ENCODE data around the gene DPYD.

Gene DPYD

DNA sequence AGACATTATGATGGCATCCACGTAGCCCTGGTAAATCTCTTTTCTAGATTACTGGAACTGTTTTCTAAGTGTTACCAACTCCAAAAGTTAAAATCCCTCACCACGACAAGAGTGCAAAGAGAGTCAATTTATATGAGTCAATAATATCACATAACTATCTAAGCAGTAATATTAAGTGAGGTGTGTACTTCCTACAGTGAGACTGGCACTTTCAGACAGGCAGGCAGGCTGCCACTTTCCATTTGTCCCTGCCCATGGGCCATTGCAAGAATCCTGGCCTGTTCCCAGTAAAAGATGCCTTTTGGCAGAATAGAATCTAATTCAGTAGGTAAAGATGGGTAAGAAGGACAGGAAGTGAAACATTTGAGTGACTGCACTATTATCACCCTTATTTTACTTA is 843.6 kb downstream of the DPYD start:
- H3K9me3 ChIP-seq (ENCODE audit: control insufficient read depth, insufficient read depth, low read length), result no peaks in the 10 kb centered on the region
- no peaks in the 10 kb centered on the region for H3K4me1 ChIP-seq (ENCODE audit: control insufficient read depth, insufficient read depth, low read length)
- H3K4me3 ChIP-seq (ENCODE audit: low read length), result no peak overlapping the region
- H3K27ac ChIP-seq (ENCODE audit: low read length), result no peak overlapping the region
- no peak for DNase-seq (ENCODE audit: low read depth, low spot score)
- H3K36me3 ChIP-seq (ENCODE audit: control insufficient read depth, insufficient read depth, low read length), result no peaks in the 10 kb centered on the region
- WGBS (ENCODE audit: insufficient coverage, insufficient read length), result no CpG with 5 or more reads among the region's 2 CpGs
- H3K27me3 ChIP-seq (ENCODE audit: control insufficient read depth, insufficient read depth, low read length), result 0 out of 2 replicates have a peak, but pooled peaks cover 2% of the 10 kb centered on the region

DNA sequence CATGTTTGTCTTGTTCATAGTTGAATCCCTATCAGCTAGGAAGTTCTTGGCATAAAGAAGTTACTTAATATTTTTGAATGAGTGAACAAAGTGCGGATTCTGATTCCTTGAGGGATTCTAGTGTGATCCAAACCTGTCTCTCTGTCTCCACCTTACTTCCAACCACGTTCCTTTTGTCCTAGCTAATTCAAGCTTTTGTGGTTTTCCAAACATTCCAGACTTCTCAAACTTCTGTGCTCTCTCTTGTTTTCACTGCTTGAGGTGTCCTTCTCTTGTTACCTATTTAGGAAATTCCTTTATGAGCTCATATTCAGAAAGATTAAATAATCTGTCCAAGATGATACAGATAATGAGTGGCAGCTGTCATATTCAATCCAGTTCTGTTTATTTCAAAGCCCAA is 846.1 kb downstream of the DPYD start:
- no peak for DNase-seq (ENCODE audit: low read depth, low spot score)
- Histone ChIP-seq H3K36me3 (ENCODE audit: control insufficient read depth, insufficient read depth, low read length) (no peaks in the 10 kb centered on the region), H3K9me3 (ENCODE audit: control insufficient read depth, insufficient read depth, low read length) (no peaks in the 10 kb centered on the region), H3K27me3 (ENCODE audit: control insufficient read depth, insufficient read depth, low read length) (0 out of 2 replicates have a peak, but pooled peaks cover 2% of the 10 kb centered on the region), H3K4me1 (ENCODE audit: control insufficient read depth, insufficient read depth, low read length) (no peaks in the 10 kb centered on the region), H3K4me3 (ENCODE audit: low read length) (no peak overlapping the region), H3K27ac (ENCODE audit: low read length) (no peak overlapping the region)
- WGBS (ENCODE audit: insufficient coverage, insufficient read length), result no CpG with 5 or more reads among the region's 2 CpGs

DNA sequence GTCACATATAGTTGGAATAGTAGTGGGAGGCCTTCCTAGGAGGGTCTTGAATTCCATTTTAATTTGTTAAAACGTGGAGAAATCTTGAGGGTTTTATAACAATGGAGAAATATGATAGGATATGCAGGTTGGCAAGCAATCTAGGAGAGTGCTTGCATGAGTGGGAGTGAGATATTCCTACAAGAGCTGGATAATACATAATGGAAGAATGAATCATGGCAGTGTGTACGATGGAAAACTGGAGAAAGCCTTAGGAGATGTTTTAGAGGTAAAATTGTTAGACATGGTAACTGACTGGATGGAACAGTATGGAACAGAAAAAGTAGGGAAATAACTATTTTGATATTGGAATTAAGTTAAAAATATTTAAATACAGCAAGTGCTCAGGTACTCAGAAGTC is 846.9 kb downstream of the DPYD start:
- WGBS (ENCODE audit: insufficient coverage, insufficient read length), result no CpG with 5 or more reads among the region's 2 CpGs
- H3K27ac ChIP-seq (ENCODE audit: low read length), result no peak overlapping the region

DNA sequence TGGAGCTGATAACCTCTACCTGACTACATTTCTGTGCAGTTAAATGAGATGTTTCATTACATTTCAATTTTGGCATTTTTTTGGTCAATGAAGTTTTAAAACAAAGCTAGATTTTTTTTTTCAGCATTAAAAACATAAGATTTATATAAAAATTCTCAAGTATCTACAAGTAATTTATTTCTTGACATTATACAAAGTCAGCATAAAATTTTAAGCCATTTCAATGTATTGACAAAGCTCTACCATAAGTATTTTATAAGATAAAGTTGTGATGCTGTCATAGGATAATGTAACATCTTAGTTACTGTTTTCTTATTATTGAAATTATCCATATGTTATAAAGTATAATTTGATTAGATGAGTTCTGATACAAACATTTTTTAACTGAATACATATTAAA is 847.7 kb downstream of the DPYD start:
- Histone ChIP-seq H3K4me3 (ENCODE audit: low read length) (no peak overlapping the region), H3K36me3 (ENCODE audit: control insufficient read depth, insufficient read depth, low read length) (no peaks in the 10 kb centered on the region), H3K27ac (ENCODE audit: low read length) (no peak overlapping the region), H3K4me1 (ENCODE audit: control insufficient read depth, insufficient read depth, low read length) (no peaks in the 10 kb centered on the region), H3K9me3 (ENCODE audit: control insufficient read depth, insufficient read depth, low read length) (no peaks in the 10 kb centered on the region), H3K27me3 (ENCODE audit: control insufficient read depth, insufficient read depth, low read length) (0 out of 2 replicates have a peak, but pooled peaks cover 2% of the 10 kb centered on the region)
- DNase-seq (ENCODE audit: low read depth, low spot score), result no peak

More for the DNA sequence above, 846.9 kb downstream of the DPYD start:
- Histone ChIP-seq H3K27me3 (ENCODE audit: control insufficient read depth, insufficient read depth, low read length) (0 out of 2 replicates have a peak, but pooled peaks cover 2% of the 10 kb centered on the region), H3K4me3 (ENCODE audit: low read length) (no peak overlapping the region), H3K9me3 (ENCODE audit: control insufficient read depth, insufficient read depth, low read length) (no peaks in the 10 kb centered on the region), H3K36me3 (ENCODE audit: control insufficient read depth, insufficient read depth, low read length) (no peaks in the 10 kb centered on the region), H3K4me1 (ENCODE audit: control insufficient read depth, insufficient read depth, low read length) (no peaks in the 10 kb centered on the region)
- no peak for DNase-seq (ENCODE audit: low read depth, low spot score)

DNA sequence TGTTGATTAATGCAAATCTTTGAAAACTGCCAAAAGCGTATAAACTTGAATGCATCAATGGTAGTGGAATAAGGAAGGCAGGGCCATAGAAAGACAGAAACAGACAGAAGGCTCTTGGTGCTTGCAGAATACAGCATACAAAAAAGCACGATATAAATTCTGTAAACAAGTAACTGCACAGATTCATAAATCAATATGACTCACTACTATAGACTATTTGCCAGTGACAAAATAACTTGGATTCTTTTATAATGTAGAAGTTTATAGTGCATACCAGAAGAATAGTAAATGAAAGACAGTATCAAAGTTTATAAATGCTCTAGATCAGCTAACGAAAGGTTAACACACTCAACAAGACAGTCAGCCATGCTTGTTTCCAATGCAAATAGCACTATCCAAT is 849.7 kb downstream of the DPYD start:
- Histone ChIP-seq H3K36me3 (ENCODE audit: control insufficient read depth, insufficient read depth, low read length) (no peaks in the 10 kb centered on the region), H3K4me1 (ENCODE audit: control insufficient read depth, insufficient read depth, low read length) (no peaks in the 10 kb centered on the region), H3K4me3 (ENCODE audit: low read length) (no peak overlapping the region), H3K27ac (ENCODE audit: low read length) (no peak overlapping the region), H3K9me3 (ENCODE audit: control insufficient read depth, insufficient read depth, low read length) (no peaks in the 10 kb centered on the region), H3K27me3 (ENCODE audit: control insufficient read depth, insufficient read depth, low read length) (0 out of 2 replicates have a peak, but pooled peaks cover 2% of the 10 kb centered on the region)
- no CpG with 5 or more reads among the region's 3 CpGs for WGBS (ENCODE audit: insufficient coverage, insufficient read length)
- no peak for DNase-seq (ENCODE audit: low read depth, low spot score)

DNA sequence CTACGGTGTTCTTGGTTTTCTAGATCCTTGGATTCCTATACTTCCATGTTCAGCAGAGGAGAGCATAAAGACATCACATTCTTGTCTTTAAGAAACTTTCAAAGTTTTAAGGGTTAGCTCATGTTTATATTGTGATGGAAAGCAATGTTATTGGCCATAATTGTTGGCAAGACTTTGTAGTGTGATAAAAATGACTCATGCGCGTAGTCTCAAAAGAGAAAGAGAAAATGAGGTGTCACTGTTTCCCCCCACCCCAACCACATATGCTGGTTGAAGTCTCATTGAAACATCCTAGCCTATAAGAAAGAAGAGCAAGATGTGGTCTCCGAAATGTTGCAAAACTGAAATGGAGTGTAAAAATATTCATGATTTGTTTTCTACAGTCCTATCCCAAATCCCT is 850.5 kb downstream of the DPYD start:
- H3K9me3 ChIP-seq (ENCODE audit: control insufficient read depth, insufficient read depth, low read length), result no peaks in the 10 kb centered on the region
- H3K4me3 ChIP-seq (ENCODE audit: low read length), result no peak overlapping the region
- H3K36me3 ChIP-seq (ENCODE audit: control insufficient read depth, insufficient read depth, low read length), result no peaks in the 10 kb centered on the region
- no CpG with 5 or more reads among the region's 4 CpGs for WGBS (ENCODE audit: insufficient coverage, insufficient read length)
- 0 out of 2 replicates have a peak, but pooled peaks cover 2% of the 10 kb centered on the region for H3K27me3 ChIP-seq (ENCODE audit: control insufficient read depth, insufficient read depth, low read length)
- DNase-seq (ENCODE audit: low read depth, low spot score), result no peak
- H3K4me1 ChIP-seq (ENCODE audit: control insufficient read depth, insufficient read depth, low read length), result no peaks in the 10 kb centered on the region
- H3K27ac ChIP-seq (ENCODE audit: low read length), result no peak overlapping the region

DNA sequence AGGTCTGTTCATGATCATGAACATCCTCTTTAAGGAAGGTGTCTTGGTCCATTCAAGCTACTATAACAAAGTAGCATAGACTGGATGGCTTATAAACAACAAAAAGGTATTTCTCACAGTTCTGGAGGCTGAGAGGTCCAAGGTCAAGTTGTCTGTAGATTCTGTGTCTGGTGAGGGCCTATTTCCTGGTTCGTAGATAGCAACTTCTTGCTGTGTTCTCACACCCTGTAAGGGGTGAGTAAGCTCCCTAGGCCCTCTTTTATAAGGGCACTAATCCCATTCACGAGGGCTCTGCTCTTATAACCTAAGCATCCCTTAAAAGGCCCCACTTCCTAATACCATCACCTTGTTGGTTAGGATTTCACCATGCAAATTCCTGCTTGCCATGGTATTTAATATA is 851.5 kb downstream of the DPYD start:
- Histone ChIP-seq H3K27me3 (ENCODE audit: control insufficient read depth, insufficient read depth, low read length) (0 out of 2 replicates have a peak, but pooled peaks cover under 1% of the 10 kb centered on the region), H3K4me3 (ENCODE audit: low read length) (no peak overlapping the region), H3K9me3 (ENCODE audit: control insufficient read depth, insufficient read depth, low read length) (no peaks in the 10 kb centered on the region), H3K27ac (ENCODE audit: low read length) (no peak overlapping the region), H3K4me1 (ENCODE audit: control insufficient read depth, insufficient read depth, low read length) (no peaks in the 10 kb centered on the region), H3K36me3 (ENCODE audit: control insufficient read depth, insufficient read depth, low read length) (no peaks in the 10 kb centered on the region)
- WGBS (ENCODE audit: insufficient coverage, insufficient read length), result no CpG with 5 or more reads among the region's 2 CpGs
- no peak for DNase-seq (ENCODE audit: low read depth, low spot score)

DNA sequence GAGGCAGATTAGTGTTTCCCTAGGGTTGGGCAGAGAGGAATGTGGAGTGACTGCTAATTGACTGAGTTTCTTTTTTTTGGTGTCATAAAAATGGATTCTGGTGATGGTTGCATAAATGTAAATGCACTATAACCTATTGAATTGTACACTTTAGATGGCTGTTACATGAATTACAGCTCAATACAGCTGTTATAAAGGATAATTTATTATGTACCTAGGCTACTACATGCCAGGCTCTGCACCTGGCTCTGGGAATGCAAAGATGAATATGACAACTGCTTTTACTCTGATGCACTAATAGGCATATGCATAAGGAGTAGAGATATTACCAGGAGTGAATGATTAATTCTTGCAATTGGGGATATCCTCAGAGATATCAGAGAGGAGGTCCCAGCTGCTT is 854.0 kb downstream of the DPYD start:
- H3K36me3 ChIP-seq (ENCODE audit: control insufficient read depth, insufficient read depth, low read length), result no peaks in the 10 kb centered on the region
- H3K9me3 ChIP-seq (ENCODE audit: control insufficient read depth, insufficient read depth, low read length), result no peaks in the 10 kb centered on the region; the same call in 1 of the 2 replicates
- H3K4me3 ChIP-seq (ENCODE audit: low read length), result no peak overlapping the region
- no peak overlapping the region for H3K27ac ChIP-seq (ENCODE audit: low read length)
- DNase-seq (ENCODE audit: low read depth, low spot score), result no peak
- H3K27me3 ChIP-seq (ENCODE audit: control insufficient read depth, insufficient read depth, low read length), result no peaks in the 10 kb centered on the region
- no peaks in the 10 kb centered on the region for H3K4me1 ChIP-seq (ENCODE audit: control insufficient read depth, insufficient read depth, low read length)

DNA sequence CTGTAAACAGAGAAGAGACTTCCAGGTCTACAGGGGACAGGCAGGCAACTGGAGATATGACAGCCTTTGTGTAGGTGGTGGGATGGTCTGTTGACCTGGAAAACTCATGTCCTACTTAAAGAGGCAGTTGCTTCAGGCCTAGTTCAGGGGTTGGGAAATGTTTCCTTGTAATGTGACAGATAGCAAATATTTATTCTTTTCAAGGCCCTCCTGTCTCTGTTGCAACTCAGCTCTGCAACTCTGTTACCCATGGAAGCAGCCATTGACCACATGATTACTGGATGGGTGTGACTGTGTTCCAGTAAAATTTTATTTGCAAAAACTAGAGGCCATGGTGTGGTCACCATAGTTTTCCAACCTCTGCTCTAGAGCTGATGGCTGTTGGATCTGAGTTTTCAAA is 857.3 kb downstream of the DPYD start:
- Histone ChIP-seq H3K4me1 (ENCODE audit: control insufficient read depth, insufficient read depth, low read length) (no peaks in the 10 kb centered on the region), H3K36me3 (ENCODE audit: control insufficient read depth, insufficient read depth, low read length) (no peaks in the 10 kb centered on the region), H3K4me3 (ENCODE audit: low read length) (no peak overlapping the region), H3K27me3 (ENCODE audit: control insufficient read depth, insufficient read depth, low read length) (no peaks in the 10 kb centered on the region), H3K9me3 (ENCODE audit: control insufficient read depth, insufficient read depth, low read length) (no peaks in the 10 kb centered on the region; the same call in 1 of the 2 replicates), H3K27ac (ENCODE audit: low read length) (no peak overlapping the region)
- DNase-seq (ENCODE audit: low read depth, low spot score), result no peak

DNA sequence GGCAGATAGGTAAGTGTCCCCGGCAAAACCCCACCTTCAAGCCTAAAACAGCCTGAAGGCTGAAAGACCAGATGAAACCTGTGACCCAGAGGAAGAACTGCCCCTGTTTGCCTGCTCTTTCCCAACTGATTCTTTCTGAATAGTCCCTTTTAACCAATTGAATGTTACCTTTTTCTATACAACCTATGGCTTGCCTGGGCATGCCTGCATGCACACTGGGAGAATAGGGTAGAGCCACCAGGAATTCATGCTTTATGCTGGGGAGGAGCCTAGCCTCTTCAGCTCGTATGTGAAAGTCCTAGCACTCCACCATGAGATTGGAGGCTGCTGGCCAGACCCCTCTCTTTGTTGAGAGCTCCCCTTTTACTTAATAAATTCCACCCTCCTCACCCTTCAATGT is 859.2 kb downstream of the DPYD start:
- no peaks in the 10 kb centered on the region for H3K4me1 ChIP-seq (ENCODE audit: control insufficient read depth, insufficient read depth, low read length)
- no peak overlapping the region for H3K4me3 ChIP-seq (ENCODE audit: low read length)
- no peak for DNase-seq (ENCODE audit: low read depth, low spot score)
- H3K27ac ChIP-seq (ENCODE audit: low read length), result no peak overlapping the region
- no CpG with 5 or more reads among the region's 2 CpGs for WGBS (ENCODE audit: insufficient coverage, insufficient read length)
- H3K27me3 ChIP-seq (ENCODE audit: control insufficient read depth, insufficient read depth, low read length), result no peaks in the 10 kb centered on the region
- H3K36me3 ChIP-seq (ENCODE audit: control insufficient read depth, insufficient read depth, low read length), result no peaks in the 10 kb centered on the region
- H3K9me3 ChIP-seq (ENCODE audit: control insufficient read depth, insufficient read depth, low read length), result no peaks in the 10 kb centered on the region; the same call in 1 of the 2 replicates

DNA sequence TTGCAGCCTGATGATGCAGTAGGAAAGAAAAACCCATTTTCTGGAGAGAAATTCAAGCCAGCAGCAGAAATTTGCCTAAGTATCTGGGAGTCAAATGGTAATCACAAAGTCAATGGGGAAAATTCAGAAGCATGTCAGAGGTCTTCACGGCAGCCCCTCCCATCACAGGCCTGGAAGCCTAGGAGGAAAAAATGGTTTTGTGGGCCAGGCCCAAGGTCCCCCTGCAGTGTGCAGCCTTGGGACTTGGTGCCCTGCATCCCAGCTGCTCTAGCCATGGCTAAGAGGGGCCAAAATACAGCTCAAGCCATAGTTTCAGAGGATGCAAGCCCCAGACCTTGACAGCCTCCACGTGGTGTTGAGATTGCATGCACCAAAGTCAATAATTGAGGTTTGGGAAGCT is 864.4 kb downstream of the DPYD start:
- DNase-seq (ENCODE audit: low read depth, low spot score), result no peak
- Histone ChIP-seq H3K4me3 (ENCODE audit: low read length) (no peak overlapping the region), H3K4me1 (ENCODE audit: control insufficient read depth, insufficient read depth, low read length) (no peaks in the 10 kb centered on the region), H3K27ac (ENCODE audit: low read length) (no peak overlapping the region), H3K36me3 (ENCODE audit: control insufficient read depth, insufficient read depth, low read length) (no peaks in the 10 kb centered on the region), H3K9me3 (ENCODE audit: control insufficient read depth, insufficient read depth, low read length) (no peaks in the 10 kb centered on the region), H3K27me3 (ENCODE audit: control insufficient read depth, insufficient read depth, low read length) (no peaks in the 10 kb centered on the region)
- no CpG with 5 or more reads among the region's 2 CpGs for WGBS (ENCODE audit: insufficient coverage, insufficient read length)
